WTC11 (cell line): ENCODE results near the gene SSBP2. TPM values are rescaled to one million over a fixed set of nuclear protein-coding genes. Genes with fewer than 3 reads are reported as not detected.

Source experiments
- ATAC-seq: fragments of 200-7000 bp; cut with Tn5 transposase; 2 replicates; pipeline ENCODE4 v1.10.0; 2021; ENCODE audit warnings: mild to moderate bottlenecking, moderate library complexity
- CTCF ChIA-PET: fragments of 300-600 bp; sonication (Branson Sonifier 250); formaldehyde crosslinking; loops from one replicate; lab custom pipeline; 2021; ENCODE audit warnings: antibody characterized with exemption; lab: Charles Lee
- POLR2A ChIA-PET: fragments of 350-600 bp; sonication (Branson Sonifier 250); formaldehyde crosslinking; loops from one replicate; lab custom pipeline; 2021; ENCODE audit warnings: antibody characterized with exemption; lab: Charles Lee
- DNase-seq: peaks from one replicate; pipeline ENCODE4 v3.0.0; 2021; ENCODE audit warnings: low spot score
- H3K27ac Mint-ChIP-seq: 2 replicates; pipeline ENCODE4 v1.8.0; 2021; ENCODE audit warnings: mixed read lengths
- H3K27me3 Mint-ChIP-seq: 2 replicates; pipeline ENCODE4 v1.8.0; 2021; ENCODE audit warnings: low read depth, mild to moderate bottlenecking, moderate library complexity, mixed read lengths
- H3K36me3 Mint-ChIP-seq: 2 replicates; pipeline ENCODE4 v1.8.0; 2021; ENCODE audit warnings: mixed read lengths
- H3K4me1 Mint-ChIP-seq: 2 replicates; pipeline ENCODE4 v1.8.0; 2022; ENCODE audit warnings: mixed read lengths
- H3K4me3 Mint-ChIP-seq: 2 replicates; pipeline ENCODE4 v1.8.0; 2021; ENCODE audit warnings: mild to moderate bottlenecking, moderate library complexity, mixed read lengths
- H3K9me3 Mint-ChIP-seq: 2 replicates; pipeline ENCODE4 v1.8.0; 2021; ENCODE audit warnings: mixed read lengths
- CREB1 ChIP-seq: sonication (generic); formaldehyde crosslinking; IDR thresholded peaks from 2 replicates; pipeline ENCODE4 v1.8.0; 2023; ENCODE audit warnings: mild to moderate bottlenecking, missing genetic modification reagents
- CREM ChIP-seq: sonication (generic); formaldehyde crosslinking; IDR thresholded peaks from 2 replicates; pipeline ENCODE4 v1.8.1; 2022; ENCODE audit warnings: mild to moderate bottlenecking, missing genetic modification reagents, moderate library complexity
- ESRRA ChIP-seq: sonication (generic); formaldehyde crosslinking; IDR thresholded peaks from 2 replicates; pipeline ENCODE4 v1.8.1; 2022; ENCODE audit warnings: mild to moderate bottlenecking, missing genetic modification reagents, borderline replicate concordance
- JUN ChIP-seq: sonication (generic); formaldehyde crosslinking; IDR thresholded peaks from 2 replicates; pipeline ENCODE4 v1.8.0; 2023; ENCODE audit warnings: mild to moderate bottlenecking, missing genetic modification reagents
- MXD4 ChIP-seq: fragments of 250-450 bp; sonication (Bioruptor Pico); IDR thresholded peaks from 2 replicates; pipeline ENCODE4 v1.8.0; 2021; ENCODE audit warnings: mild to moderate bottlenecking, moderate library complexity, borderline replicate concordance
- NFYB ChIP-seq: sonication (generic); formaldehyde crosslinking; conservative IDR thresholded peaks from 2 replicates; pipeline ENCODE4 v1.8.0; 2022; ENCODE audit warnings: low read depth, missing genetic modification reagents
- SP1 ChIP-seq: sonication (generic); formaldehyde crosslinking; conservative IDR thresholded peaks from 2 replicates; pipeline ENCODE4 v1.8.1; 2022; ENCODE audit warnings: missing genetic modification reagents
- TEAD4 ChIP-seq: sonication (generic); formaldehyde crosslinking; IDR thresholded peaks from 2 replicates; pipeline ENCODE4 v1.8.0; 2022; ENCODE audit warnings: mild to moderate bottlenecking, missing genetic modification reagents
- ZNF121 ChIP-seq: sonication (generic); formaldehyde crosslinking; IDR thresholded peaks from 2 replicates; pipeline ENCODE4 v1.8.0; 2023; ENCODE audit warnings: missing genetic modification reagents
- ZNF423 ChIP-seq: fragments of 250-450 bp; sonication (Bioruptor Pico); IDR thresholded peaks from 2 replicates; pipeline ENCODE4 v2.1.2; 2022; ENCODE audit warnings: mild to moderate bottlenecking, moderate library complexity
- total RNA-seq: library from RNA; stranded (reverse); gene quantifications from 3 replicates; pipeline ENCODE4 v1.2.3, GENCODE V29; 2021
- TF ChIP-seq, protein P1 (sequence below): fragments of 250-450 bp; sonication (Bioruptor Pico); IDR thresholded peaks from 2 replicates; pipeline ENCODE4 v1.8.0; 2021; ENCODE audit warnings: mild to moderate bottlenecking
- TF ChIP-seq, protein P2 (sequence below): sonication (generic); formaldehyde crosslinking; IDR thresholded peaks from 2 replicates; pipeline ENCODE4 v1.8.0; 2023; ENCODE audit warnings: mild to moderate bottlenecking, missing genetic modification reagents
- TF ChIP-seq, protein P3 (sequence below): fragments of 250-450 bp; sonication (Bioruptor Pico); IDR thresholded peaks from 2 replicates; pipeline ENCODE4 v1.9.0; 2021; ENCODE audit warnings: mild to moderate bottlenecking
- TF ChIP-seq, protein P4 (sequence below): fragments of 250-450 bp; sonication (Bioruptor Pico); IDR thresholded peaks from 2 replicates; pipeline ENCODE4 v1.9.0; 2021; ENCODE audit warnings: moderate library complexity, mild to moderate bottlenecking, inconsistent platforms, borderline replicate concordance
- TF ChIP-seq, protein P5 (sequence below): sonication (generic); formaldehyde crosslinking; IDR thresholded peaks from 2 replicates; pipeline ENCODE4 v1.8.1; 2022; ENCODE audit warnings: mild to moderate bottlenecking, moderate library complexity, missing genetic modification reagents
- TF ChIP-seq, protein P6 (sequence below): sonication (generic); formaldehyde crosslinking; IDR thresholded peaks from 2 replicates; pipeline ENCODE4 v1.8.1; 2023; ENCODE audit warnings: mild to moderate bottlenecking, missing genetic modification reagents, borderline replicate concordance

The SSBP2 gene
- total RNA-seq, 1 experiment from 2014 or later, result 24.9 TPM

DNA sequence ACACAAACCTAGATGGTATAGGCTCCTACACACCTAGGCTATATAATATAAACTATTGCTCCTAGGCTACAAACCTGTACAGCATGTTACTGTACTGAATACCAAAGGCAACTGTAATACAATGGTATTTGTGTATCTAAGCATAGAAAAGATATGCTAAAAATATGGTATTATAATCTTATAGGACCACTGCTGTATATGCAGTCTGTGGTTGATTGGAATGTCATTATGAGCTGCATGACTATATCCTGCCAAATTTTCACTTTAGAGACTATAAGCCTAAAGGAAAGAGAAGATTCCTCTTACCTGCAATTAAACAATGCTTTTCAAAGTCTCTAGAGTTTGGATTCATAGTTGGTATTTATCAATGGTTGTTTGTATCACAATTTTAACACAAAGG, 332.3 kb downstream of the SSBP2 start:
- no peak overlapping the region for H3K27ac Mint-ChIP-seq
- H3K36me3 Mint-ChIP-seq, result no peaks in the 10 kb centered on the region
- H3K9me3 Mint-ChIP-seq, result no peaks in the 10 kb centered on the region
- no peak overlapping the region for H3K4me3 Mint-ChIP-seq
- DNase-seq (no peak), ATAC-seq (no peak)
- TF ChIP-seq JUN (CRISPR knock-in tag) (no peak), TEAD4 (CRISPR knock-in tag) (no peak), MXD4 (CRISPR knock-in tag) (no peak), SP1 (CRISPR knock-in tag) (no peak), ESRRA (CRISPR knock-in tag) (no peak), ZNF423 (CRISPR knock-in tag) (no peak)
- TF ChIP-seq, protein P1, sequence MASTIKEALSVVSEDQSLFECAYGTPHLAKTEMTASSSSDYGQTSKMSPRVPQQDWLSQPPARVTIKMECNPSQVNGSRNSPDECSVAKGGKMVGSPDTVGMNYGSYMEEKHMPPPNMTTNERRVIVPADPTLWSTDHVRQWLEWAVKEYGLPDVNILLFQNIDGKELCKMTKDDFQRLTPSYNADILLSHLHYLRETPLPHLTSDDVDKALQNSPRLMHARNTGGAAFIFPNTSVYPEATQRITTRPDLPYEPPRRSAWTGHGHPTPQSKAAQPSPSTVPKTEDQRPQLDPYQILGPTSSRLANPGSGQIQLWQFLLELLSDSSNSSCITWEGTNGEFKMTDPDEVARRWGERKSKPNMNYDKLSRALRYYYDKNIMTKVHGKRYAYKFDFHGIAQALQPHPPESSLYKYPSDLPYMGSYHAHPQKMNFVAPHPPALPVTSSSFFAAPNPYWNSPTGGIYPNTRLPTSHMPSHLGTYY (CRISPR knock-in tag), result no peak
- TF ChIP-seq, protein P2, sequence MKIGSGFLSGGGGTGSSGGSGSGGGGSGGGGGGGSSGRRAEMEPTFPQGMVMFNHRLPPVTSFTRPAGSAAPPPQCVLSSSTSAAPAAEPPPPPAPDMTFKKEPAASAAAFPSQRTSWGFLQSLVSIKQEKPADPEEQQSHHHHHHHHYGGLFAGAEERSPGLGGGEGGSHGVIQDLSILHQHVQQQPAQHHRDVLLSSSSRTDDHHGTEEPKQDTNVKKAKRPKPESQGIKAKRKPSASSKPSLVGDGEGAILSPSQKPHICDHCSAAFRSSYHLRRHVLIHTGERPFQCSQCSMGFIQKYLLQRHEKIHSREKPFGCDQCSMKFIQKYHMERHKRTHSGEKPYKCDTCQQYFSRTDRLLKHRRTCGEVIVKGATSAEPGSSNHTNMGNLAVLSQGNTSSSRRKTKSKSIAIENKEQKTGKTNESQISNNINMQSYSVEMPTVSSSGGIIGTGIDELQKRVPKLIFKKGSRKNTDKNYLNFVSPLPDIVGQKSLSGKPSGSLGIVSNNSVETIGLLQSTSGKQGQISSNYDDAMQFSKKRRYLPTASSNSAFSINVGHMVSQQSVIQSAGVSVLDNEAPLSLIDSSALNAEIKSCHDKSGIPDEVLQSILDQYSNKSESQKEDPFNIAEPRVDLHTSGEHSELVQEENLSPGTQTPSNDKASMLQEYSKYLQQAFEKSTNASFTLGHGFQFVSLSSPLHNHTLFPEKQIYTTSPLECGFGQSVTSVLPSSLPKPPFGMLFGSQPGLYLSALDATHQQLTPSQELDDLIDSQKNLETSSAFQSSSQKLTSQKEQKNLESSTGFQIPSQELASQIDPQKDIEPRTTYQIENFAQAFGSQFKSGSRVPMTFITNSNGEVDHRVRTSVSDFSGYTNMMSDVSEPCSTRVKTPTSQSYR (CRISPR knock-in tag), result no peak
- TF ChIP-seq, protein P3, sequence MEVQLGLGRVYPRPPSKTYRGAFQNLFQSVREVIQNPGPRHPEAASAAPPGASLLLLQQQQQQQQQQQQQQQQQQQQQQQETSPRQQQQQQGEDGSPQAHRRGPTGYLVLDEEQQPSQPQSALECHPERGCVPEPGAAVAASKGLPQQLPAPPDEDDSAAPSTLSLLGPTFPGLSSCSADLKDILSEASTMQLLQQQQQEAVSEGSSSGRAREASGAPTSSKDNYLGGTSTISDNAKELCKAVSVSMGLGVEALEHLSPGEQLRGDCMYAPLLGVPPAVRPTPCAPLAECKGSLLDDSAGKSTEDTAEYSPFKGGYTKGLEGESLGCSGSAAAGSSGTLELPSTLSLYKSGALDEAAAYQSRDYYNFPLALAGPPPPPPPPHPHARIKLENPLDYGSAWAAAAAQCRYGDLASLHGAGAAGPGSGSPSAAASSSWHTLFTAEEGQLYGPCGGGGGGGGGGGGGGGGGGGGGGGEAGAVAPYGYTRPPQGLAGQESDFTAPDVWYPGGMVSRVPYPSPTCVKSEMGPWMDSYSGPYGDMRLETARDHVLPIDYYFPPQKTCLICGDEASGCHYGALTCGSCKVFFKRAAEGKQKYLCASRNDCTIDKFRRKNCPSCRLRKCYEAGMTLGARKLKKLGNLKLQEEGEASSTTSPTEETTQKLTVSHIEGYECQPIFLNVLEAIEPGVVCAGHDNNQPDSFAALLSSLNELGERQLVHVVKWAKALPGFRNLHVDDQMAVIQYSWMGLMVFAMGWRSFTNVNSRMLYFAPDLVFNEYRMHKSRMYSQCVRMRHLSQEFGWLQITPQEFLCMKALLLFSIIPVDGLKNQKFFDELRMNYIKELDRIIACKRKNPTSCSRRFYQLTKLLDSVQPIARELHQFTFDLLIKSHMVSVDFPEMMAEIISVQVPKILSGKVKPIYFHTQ (CRISPR knock-in tag), result no peak
- TF ChIP-seq, protein P4, sequence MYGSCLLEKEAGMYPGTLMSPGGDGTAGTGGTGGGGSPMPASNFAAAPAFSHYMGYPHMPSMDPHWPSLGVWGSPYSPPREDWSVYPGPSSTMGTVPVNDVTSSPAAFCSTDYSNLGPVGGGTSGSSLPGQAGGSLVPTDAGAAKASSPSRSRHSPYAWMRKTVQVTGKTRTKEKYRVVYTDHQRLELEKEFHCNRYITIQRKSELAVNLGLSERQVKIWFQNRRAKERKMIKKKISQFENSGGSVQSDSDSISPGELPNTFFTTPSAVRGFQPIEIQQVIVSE (CRISPR knock-in tag), result no peak
- no peaks in the 10 kb centered on the region for H3K27me3 Mint-ChIP-seq
- ChIA-PET POLR2A (interaction anchor here (0.6 kb wide), 1 partner anchor 446 kb away, joined by 4 read pairs; no protein-coding TSS in a partner anchor), CTCF (no interaction called here)
- 0 out of 2 replicates have a peak, but pooled peaks cover 3% of the 10 kb centered on the region for H3K4me1 Mint-ChIP-seq

DNA sequence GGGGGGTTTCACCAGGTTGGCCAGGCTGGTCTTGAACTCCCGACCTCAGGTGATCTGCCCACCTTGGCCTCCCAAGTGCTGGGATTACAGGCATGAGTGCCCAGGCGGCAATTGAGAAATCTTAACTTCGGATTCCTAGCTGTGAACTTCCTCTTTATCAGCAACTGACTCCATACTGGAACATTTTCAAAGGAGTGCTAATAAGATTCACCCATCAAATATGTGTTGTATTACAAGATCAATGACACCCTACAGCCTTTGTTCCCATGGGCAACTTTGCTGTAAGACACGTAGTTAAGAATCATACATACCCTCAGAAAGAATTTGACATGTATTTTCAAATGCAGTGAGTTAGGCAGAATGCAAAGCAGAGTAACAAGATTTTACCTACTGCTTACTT, 333.8 kb downstream of the SSBP2 start:
- H3K4me3 Mint-ChIP-seq, result no peak overlapping the region
- TF ChIP-seq, protein P5, sequence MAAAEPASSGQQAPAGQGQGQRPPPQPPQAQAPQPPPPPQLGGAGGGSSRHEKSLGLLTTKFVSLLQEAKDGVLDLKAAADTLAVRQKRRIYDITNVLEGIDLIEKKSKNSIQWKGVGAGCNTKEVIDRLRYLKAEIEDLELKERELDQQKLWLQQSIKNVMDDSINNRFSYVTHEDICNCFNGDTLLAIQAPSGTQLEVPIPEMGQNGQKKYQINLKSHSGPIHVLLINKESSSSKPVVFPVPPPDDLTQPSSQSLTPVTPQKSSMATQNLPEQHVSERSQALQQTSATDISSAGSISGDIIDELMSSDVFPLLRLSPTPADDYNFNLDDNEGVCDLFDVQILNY (CRISPR knock-in tag), result no peak
- TF ChIP-seq, protein P6, sequence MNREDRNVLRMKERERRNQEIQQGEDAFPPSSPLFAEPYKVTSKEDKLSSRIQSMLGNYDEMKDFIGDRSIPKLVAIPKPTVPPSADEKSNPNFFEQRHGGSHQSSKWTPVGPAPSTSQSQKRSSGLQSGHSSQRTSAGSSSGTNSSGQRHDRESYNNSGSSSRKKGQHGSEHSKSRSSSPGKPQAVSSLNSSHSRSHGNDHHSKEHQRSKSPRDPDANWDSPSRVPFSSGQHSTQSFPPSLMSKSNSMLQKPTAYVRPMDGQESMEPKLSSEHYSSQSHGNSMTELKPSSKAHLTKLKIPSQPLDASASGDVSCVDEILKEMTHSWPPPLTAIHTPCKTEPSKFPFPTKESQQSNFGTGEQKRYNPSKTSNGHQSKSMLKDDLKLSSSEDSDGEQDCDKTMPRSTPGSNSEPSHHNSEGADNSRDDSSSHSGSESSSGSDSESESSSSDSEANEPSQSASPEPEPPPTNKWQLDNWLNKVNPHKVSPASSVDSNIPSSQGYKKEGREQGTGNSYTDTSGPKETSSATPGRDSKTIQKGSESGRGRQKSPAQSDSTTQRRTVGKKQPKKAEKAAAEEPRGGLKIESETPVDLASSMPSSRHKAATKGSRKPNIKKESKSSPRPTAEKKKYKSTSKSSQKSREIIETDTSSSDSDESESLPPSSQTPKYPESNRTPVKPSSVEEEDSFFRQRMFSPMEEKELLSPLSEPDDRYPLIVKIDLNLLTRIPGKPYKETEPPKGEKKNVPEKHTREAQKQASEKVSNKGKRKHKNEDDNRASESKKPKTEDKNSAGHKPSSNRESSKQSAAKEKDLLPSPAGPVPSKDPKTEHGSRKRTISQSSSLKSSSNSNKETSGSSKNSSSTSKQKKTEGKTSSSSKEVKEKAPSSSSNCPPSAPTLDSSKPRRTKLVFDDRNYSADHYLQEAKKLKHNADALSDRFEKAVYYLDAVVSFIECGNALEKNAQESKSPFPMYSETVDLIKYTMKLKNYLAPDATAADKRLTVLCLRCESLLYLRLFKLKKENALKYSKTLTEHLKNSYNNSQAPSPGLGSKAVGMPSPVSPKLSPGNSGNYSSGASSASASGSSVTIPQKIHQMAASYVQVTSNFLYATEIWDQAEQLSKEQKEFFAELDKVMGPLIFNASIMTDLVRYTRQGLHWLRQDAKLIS (CRISPR knock-in tag), result no peak
- no peak for TF ChIP-seq JUN (CRISPR knock-in tag)
- TF ChIP-seq CREB1 (CRISPR knock-in tag), result no peak
- TF ChIP-seq CREM (CRISPR knock-in tag), result no peak
- TF ChIP-seq NFYB (CRISPR knock-in tag), result no peak
- no peak for TF ChIP-seq ZNF121 (CRISPR knock-in tag)
- TF ChIP-seq, all 79 proteins: peak for 0
- H3K27me3 Mint-ChIP-seq, result no peaks in the 10 kb centered on the region
- CTCF ChIA-PET, result no interaction called here
- H3K36me3 Mint-ChIP-seq, result no peaks in the 10 kb centered on the region
- DNase-seq (no peak), ATAC-seq (no peak)
- no peaks in the 10 kb centered on the region for H3K9me3 Mint-ChIP-seq
- H3K27ac Mint-ChIP-seq, result no peak overlapping the region
- 0 out of 2 replicates have a peak, but pooled peaks cover 3% of the 10 kb centered on the region for H3K4me1 Mint-ChIP-seq
- POLR2A ChIA-PET, result no interaction called here
